CD4-positive, alpha-beta T cell treated with Interleukin-17A for 1 hour (primary cell): ENCODE data around the gene DEK.
"Not testable (repeated sequence)": the region's sequence is repeated elsewhere in the genome, so short reads cannot be mapped to it uniquely, and the experiment has no call there.

Experiments
- DNase-seq: peaks from one replicate; pipeline ENCODE4 v3.0.0-alpha.2; 2020

DEK gene

DNA sequence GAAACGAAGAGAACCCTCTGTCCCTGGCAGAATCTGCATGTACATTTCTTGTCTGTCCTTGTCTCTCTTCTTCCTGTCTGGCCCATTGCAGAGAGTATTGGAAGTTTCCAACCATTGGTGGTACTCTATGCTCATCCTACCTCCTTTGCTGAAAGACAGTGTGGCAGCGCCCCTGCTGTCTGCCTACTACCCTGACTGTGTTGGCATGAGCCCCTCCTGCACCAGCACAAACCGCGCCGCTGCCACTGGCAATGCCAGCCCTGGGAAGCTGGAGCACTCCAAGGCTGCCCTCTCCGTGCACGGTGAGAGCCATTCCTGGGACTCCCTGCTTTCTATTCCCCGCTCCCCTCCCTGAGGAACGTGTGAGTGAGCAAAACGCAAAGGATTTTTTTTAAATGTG lies 76.6 kb downstream of the DEK start:
- no peak for DNase-seq

DNA sequence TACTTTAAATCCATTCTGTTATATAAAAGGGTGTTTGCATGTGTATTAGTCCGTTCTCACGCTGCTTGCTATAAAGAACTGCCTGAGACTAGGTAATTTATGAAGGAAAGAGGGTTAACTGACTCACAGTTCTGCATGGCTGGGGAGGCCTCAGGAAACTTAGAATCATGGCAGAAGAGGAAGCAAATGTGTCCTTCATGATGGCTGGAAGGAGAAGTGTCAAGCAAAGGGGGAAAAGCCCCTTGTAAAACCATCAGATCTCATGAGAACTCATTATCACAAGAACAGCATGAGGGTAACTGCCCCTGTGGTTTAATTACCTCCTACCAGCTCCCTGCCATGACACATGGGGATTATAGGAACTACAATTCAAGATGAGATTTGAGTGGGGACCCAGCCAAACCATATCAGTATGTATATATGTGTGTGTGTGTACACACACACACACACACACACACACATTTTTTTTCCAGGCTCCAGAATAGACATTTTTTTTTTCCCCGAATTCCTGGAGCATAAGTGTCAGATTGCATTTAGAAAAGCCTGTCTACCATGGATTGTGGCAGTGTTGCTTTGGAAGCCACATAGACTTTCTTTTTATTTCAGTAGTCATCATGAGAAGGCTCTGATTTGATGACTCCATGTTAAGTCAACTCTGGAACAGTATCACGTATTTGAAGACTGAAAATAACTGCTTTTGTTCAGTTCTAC lies 77.6 kb downstream of the DEK start:
- peak; percentile 3 for DNase-seq

DNA sequence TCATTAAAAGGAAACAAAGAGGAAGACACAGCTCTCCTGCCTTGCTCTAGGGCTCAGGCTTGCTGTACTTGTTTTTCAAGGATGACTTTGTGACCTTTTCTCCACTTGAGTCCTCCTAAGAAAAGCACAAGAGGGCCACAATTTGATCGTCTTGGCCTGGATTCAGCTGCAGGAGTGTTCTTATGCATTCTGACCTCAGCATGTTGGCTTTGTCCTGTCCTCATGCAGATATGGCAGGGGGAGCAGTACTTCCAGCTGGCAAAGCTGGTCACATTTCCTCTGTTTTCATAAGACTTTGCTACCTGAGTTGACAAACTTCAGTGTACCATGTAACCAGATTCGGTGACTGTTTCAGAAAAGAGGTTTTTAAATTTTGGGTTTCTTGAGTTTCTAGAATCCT lies 78.3 kb downstream of the DEK start:
- no peak for DNase-seq

DNA sequence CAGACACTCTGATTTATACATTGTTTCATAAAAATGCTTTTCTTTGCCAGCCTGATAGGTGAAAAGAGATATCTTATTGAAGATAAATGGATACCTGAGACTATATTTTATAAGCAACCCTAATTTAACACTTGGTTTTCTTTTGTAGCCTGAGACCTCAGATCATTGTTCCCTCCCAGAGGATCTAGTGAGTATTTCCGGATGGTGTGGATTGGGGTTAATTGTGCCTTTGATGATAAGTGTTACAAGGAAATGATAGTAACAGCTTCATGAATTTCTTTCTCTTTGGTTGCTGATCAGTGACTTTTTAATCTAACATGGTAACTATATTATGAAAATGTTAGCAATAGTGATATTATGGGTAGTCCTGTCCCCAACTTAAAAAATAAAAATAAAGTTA lies 78.7 kb downstream of the DEK start:
- no peak for DNase-seq

DNA sequence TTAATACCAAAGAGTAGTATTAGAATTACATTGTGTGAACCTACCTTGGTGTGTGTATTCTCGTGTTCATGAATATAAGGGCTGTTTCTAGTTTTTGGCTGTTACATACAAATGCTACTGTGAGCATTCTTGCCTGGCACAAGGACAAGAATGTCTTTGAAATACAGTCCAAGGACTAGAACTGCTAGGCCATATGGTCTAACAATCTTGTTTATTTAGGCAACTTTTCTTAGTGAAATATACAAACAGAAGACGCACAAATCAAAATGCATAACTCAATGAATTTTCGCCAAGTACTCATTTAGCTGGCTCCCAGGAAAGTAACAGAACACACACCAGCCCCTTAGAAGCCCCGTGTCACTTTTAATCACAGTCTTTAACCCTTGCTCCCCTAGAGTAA lies 80.6 kb downstream of the DEK start:
- no peak for DNase-seq

DNA sequence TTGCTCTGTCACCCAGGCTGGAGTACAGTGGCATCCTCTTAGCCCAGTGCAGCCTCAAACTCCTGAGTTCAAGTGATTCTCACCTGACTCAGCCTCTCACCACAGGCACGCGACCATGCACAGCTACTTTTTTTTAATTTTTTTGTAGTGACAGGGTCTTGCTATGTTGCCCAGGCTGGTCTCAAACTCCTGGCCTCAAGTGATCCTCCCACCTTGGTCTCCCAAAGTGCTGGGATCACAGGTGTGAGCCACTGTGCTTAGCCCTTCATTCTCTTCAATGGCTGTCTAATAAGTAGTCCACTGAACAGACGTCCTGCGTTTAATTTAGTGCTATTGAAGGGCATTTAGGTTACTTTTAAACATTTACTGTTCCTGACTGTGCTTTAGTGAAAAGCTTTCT lies 81.8 kb downstream of the DEK start:
- no peak for DNase-seq

DNA sequence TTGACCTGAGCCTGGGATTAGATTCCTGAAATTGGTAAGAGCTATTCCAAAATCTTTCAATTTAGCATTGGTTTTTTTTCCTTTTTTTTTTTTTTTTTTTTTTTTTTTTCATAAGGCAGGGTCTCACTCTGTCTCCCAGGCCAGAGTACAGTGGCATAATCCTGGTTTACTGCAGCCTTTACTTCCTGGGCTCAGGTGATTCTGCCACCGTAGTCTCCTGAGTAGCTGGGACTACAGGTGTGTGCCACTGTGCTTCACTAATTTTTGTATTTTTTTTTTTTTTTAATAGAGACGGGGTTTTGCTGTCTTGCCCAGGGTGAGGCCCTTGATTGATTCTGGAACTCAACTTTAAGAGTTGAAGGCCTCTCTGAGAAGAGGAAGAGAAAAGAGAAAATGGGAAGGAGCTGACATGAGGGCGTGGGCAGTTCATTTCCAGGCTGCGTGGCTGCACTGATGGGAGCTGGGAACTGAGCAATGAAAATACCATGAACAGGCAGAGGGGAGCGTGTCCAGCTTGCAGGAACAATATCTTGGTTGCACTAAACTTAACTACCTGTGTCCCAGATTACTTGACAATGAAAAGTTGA lies 84.5 kb downstream of the DEK start:
- DNase-seq, result no peak

DNA sequence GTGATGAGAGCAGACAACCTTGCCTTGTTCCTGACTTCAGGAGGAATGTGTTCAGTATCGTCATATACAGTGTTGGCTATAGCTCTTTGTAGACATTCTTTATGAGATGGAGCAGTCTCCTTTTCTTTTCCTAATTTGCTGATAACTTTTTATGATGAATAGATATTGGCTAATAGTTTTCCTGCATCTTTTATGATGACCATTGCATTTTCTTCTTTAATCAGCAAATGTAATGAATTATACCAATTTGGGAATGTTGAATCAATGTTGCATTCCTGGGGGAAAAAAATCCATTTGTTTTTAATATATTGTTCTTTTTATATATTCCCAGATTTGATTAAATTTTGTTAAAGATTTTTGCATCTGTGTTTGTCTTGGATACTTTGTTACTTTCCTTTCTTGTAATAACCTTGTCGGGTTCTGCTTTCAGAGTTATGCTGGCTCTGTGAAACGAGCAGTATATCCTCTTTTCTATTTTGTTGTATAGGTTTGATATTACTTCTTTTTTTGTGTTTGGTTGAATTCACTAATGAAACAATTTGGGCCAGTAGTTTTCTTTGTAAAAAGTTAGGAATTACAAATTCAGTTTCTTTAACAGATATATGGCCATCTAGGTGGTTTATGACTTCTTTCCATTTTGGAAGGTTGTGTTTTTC lies 85.2 kb downstream of the DEK start:
- no peak for DNase-seq

DNA sequence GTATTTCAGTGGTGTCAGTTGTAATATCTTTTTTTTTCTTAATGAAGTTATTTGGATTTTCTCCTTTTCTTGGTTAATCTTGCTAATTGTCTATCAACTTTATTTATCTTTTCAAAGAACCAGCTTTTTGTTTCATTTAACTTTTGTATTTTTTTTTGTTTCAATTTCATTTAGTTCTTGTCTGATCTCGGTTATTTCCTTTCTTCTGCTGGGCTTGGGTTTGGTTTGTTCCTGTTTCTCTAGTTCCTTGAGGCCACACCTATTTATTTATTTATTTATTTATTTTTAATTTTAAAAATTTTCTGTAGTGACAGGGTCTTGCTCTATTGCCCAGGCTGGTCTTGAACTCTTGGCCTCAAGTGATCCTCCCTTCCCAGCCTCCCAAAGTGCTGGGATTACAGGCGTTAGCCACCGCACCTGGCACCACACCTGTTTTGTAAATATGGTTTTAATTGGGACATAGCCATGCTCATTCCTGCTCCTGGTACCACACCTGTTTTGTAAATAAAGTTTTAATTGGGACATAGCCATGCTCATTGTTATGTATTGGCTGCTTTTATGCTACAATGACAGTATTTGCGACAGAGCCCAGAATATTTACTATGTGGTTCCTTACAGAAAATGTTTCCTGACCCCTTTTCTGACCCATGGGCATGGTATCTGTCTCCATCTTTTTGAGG lies 86.9 kb downstream of the DEK start:
- DNase-seq, result no peak

DNA sequence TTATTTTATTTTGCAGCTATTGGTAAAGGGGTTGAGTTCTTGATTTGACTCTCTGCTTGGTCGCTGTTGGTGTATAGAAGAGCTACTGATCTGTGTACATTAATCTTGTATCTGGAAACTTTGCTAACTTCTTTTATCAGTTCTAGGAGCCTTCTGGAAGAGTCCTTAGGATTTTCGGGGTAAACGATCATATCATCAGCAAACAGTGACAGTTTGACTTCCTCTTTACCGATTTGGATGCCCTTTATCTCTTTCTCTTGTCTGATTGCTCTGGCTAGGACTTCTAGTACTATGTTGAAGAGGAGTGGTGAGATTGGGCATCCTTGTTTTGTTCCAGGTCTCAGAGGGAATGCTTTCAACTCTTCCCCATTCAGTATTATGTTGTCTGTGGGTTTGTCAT lies 88.1 kb downstream of the DEK start:
- not testable (repeated sequence) for DNase-seq
